NCI-H226 (cell line): ENCODE data around the gene STEAP3.
A peak's percentile ranks its signal among the peaks of the same experiment; 100 is the strongest.
"Not testable (repeated sequence)": the region's sequence is repeated elsewhere in the genome, so short reads cannot be mapped to it uniquely, and the experiment has no call there.

Source experiments
- DNase-seq: peaks from one replicate; pipeline ENCODE4 v3.0.0-alpha.2; 2015

Gene STEAP3

GRCh38 chr2:119266091-119266589 lies 42.5 kb downstream of the STEAP3 start:
- no peak for DNase-seq

- DNase-seq: no peak
Observed at GRCh38 chr2:119267604-119268003, 44.0 kb downstream of the STEAP3 start.

DNA sequence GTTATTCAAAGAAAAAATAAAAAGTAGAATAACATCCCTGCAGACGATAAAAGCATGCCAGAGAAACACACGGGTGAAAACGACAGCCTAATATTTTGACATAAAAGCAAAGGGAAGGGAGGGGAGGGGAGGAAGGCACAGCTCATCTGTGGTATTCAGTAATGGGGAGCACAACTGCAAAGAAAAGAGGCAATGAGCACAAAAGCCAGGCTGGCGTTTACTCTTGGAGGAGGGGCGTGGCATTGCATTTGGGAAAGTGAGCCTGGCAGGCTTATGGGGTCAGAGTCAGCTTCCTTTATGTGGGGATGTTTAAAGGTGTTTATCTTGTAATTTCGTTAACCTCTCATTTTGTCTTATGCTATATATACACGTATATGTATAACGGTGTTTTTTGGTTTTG lies 53.2 kb downstream of the STEAP3 start:
- no peak for DNase-seq

- DNase-seq: not testable (repeated sequence)
Observed at GRCh38 chr2:119278385-119278784, 54.8 kb downstream of the STEAP3 start.

GRCh38 chr2:119278946-119279345 lies 55.3 kb downstream of the STEAP3 start:
- DNase-seq: no peak

DNA sequence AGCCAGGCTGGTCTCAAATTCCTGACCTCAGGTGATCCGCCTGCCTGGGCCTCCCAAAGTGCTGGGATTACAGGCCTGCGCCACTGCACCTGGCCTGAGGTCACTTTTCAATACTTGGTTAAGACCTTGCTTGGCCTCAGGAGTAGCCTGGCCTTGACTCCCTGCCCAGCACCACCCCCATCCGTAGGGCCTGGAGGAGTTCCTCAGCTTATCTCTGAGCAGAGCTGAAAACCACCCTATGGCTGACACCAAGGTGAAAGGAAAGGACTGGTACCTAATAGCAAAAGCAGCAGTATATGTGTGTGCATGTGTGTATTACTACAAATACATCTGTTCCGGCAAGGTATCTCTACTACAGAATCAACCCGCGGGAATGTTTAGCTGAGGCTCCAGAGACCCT lies 56.0 kb downstream of the STEAP3 start:
- DNase-seq: no peak

GRCh38 chr2:119280680-119281079 lies 57.0 kb downstream of the STEAP3 start:
- no peak for DNase-seq

DNA sequence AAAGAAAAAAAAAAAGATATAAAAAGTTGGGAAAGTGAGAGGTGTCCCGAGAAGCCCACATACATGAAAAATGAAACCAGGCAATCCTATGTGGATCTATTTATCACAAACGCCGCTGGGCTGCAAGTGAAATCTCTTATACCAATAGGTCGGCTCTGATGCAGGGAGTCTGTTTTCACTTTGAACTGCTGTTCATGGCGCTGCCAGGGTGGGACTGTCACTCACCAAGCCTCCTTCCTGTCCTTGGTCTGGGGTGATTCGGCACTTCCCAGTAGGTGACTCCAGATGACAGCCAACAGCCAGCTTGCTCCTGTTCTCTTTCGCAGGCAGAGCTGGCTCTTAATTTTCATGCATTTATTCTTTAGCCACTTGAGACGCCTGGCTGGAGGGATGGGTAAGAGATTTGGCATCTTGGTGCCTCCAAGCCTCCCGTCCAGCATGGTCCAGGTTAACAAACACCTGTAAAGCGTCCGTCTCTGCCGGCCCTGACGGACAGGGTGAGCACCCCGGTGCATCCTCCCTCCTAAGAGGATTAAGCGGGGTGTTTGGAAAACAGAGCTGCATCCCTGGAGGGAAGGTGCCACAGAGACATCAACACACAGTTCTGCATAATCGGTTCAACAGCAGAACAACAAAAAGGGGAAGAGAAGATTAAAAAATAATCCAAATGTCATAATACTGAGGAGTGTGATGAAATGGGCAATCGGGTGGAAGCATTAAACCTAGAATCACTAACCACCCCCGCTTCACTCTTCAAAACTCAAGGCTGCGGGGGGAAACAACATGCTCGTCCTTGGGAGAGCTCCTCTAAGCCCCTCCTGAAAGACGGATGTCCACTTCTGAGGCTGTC lies 58.7 kb downstream of the STEAP3 start:
- DNase-seq: no peak

GRCh38 chr2:119282996-119283511 lies 59.4 kb downstream of the STEAP3 start:
- no peak for DNase-seq

- no peak for DNase-seq
Observed at GRCh38 chr2:119283873-119284331, 60.3 kb downstream of the STEAP3 start.

DNA sequence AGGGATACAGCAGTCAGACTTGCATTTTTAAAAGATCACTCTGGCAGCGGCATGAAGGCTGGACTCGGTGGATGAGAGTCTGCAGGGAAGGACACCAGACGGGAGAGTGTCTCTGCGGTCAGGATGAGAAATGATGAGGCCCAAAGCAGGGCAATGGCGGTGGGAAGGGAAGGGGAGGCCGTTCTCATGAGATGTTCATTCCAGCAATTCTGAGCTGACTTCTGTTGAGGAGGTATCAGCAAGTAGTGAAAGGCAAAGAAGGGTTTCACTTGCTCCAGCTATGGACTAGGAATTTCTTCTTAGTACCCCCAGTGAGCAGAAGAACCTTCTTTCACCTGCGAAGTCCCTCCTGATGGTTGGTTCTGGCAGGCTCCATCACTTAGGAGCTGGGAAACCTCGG lies 63.0 kb downstream of the STEAP3 start:
- DNase-seq: no peak

DNA sequence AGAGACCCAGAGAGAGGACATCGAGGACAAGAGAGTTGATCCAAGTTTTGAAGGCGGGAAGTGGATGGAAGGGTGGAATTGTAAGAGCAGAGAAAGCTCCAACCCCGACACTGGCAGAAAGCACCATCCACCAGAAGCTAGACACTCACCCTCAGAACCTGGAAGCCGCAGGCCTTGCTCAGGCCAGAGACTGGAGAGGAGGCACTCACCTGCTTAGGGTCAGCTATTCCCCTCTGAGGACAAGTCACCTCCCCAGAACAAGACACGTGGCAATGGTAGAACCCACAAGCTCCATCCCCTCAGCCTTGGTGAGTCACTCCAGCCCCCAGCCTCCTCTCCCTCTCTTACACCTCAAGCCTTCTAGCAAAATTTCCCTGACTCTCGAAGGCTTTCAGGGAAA lies 64.9 kb downstream of the STEAP3 start:
- no peak for DNase-seq

GRCh38 chr2:119289093-119289492 lies 65.5 kb downstream of the STEAP3 start:
- DNase-seq: no peak

- DNase-seq: no peak
Observed at GRCh38 chr2:119289642-119290041, 66.0 kb downstream of the STEAP3 start.

DNA sequence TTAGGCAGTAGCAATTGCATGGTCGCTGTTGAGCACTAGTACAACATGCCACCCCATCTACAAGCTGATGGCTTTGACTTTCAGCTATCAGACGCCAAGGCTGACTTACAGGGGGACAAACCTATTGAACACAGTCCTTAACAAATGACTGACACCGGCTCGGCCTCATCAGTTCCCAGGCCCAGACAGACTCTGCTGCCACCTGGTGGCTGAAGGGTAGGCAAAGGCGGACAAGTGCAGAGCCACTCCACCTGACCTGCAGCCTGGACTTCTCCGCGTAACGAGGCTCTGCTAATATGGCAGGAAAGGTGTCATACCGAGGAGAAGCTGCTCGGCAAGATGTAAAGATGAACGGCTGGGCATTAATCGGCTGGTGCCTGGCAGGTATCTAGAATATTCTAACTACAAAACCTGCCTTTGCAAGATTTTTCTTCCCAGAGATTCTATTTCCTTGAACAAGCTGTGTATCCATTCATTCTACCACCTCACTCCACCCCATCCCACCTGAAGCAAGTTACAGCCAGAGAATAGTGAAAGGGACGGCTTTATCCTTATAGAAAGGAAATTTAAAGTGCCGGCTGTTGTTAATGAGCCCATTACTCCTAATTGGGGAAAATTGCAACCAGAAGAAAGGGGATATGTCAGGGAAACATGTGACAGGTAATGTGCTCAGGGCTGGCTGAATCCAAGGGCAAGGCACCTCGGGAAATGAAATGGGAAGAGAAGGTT lies 67.4 kb downstream of the STEAP3 start:
- DNase-seq: no peak

DNA sequence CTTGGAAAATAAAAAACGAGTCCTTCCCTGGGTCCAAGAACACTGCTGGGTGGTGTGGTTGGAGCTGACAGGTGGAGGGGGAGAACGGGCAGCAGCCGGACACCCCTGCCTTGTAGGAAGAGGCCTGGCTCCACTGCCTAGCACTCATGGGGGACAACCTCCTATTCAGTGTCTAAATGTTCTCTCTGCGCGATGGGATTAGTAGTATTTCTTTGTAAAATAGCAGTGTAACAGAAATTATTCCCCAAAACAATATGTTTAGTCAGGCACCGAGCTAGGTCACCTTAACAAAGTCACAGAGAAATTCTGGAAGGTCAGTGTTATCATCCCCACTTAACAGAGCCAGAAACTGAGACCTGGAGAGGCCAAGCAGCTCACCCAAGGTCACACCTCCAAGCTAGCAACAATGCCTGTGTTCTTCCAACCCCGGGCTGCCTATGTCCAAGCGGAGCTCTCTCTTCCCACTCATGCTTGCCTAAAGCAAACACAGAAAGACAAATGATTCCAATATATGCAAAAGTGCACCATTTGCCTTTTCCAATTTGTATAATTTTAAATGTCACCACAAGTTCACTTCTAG lies 68.0 kb downstream of the STEAP3 start:
- no peak for DNase-seq

GRCh38 chr2:119292226-119292625 lies 68.6 kb downstream of the STEAP3 start:
- DNase-seq: no peak

GRCh38 chr2:119293254-119293653 lies 69.6 kb downstream of the STEAP3 start:
- DNase-seq: no peak

DNA sequence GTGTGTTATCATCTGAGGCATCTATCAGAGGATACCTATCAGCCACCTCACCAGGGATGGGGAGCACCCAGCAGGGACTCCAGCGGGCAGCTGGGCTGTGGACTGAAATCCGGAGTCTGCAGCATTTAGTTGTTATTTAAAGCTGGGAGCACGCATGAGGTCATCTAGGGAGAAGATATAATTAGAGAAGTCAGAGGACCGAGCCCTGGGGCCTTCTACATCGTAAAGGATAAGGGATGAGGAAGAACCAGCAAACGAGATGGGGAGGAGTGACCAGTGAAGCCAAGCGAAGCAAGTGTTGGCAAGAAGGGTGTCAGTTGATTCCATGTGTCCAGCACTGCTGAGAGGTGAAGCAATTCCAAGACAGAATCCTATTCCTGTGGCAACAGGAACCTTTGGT lies 70.3 kb downstream of the STEAP3 start:
- no peak for DNase-seq

GRCh38 chr2:119294671-119295070 lies 71.0 kb downstream of the STEAP3 start:
- DNase-seq: no peak

DNA sequence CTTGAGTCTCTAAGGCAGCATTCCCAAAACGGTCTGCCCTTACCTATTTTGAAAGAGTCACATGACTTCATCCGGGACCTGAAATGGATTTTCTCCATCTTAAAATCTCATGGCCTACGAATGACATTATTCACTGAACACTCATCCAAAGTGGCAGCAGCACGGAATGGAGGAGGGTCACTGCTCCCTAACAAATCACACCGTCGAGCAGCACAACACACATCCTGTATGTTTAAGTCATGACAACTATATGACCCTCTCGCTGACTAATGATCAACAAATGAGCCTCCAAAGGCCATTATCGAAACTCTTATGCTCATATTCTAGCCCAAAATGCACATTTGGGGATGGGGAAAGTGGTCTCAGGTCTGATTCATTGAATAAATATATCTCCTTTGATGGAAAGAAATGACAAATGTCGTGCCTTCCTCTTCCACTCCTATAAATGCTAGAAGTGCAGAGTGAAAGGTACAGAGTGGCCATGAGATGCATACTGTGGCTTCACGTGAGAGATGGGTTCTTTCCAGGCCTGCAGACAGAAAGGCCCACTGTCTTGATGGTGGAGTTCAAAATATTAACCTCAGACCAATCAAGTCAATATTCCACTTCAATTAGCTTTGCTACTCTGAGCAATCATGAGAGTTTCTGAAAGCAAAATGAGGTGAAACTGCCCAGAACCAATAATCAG lies 72.2 kb downstream of the STEAP3 start:
- no peak for DNase-seq

DNA sequence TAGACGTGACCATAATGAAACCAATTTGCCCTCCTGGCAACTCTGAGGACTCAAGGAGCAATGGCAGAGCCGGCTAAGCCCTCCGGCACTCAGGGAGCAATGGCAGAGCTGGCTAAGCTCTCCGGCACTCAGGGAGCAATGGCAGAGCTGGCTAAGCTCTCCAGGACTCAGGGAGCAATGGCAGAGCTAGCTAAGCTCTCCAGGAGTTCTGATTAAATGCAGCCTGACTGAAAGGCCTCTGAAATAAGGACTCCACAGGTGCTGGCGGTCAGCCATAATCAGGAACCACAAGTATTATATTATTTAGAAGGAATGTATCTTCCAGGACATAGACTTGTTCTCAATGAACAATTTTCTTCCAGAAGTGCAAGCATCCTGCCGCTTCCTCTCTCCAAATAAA lies 77.8 kb downstream of the STEAP3 start:
- DNase-seq: peak; percentile 35

GRCh38 chr2:119304847-119305246 lies 81.2 kb downstream of the STEAP3 start:
- no peak for DNase-seq
